A549 (cell line): ENCODE results near the gene RNF220. TPM values are rescaled to one million over a fixed set of nuclear protein-coding genes. Genes with fewer than 3 reads are reported as not detected.

ENCODE experiments used
- ATAC-seq, 2 experiments: fragments of 200-7000 bp in 1 of 2; fragments of >200 bp in 1 of 2; cut with Nextera tagmentation in 1 of 2; cut with Tn5 transposase in 1 of 2; 3 replicates each; pipeline versions ENCODE4 v1.8.0 to v1.9.1; 2018 to 2020; ENCODE audit warnings: mild to moderate bottlenecking in 1 of 2, moderate library complexity in 1 of 2
- CTCF ChIA-PET: fragments of 300-600 bp; sonication (Branson Sonifier 250); formaldehyde crosslinking; extraction: SDS; loops from one replicate; lab custom pipeline; 2021; ENCODE audit warnings: antibody characterized with exemption, inconsistent platforms; lab: Yijun Ruan, JAX
- POLR2A ChIA-PET: fragments of 350-600 bp; formaldehyde crosslinking; extraction: SDS; loops from one replicate; lab custom pipeline; 2021; ENCODE audit warnings: antibody characterized with exemption, inconsistent platforms; lab: Yijun Ruan, JAX
- DNase-seq, 2 experiments: peaks; one replicate each; pipeline versions ENCODE4 v3.0.0 to v3.0.0-alpha.2; 2011 to 2016; ENCODE audit warnings: low read depth in 1 of 2, low spot score in 1 of 2
- FAIRE-seq: peaks from 2 replicates; lab custom pipeline; 2011; peaks lifted over from hg19 to GRCh38; lab: Jason Lieb, UNC
- H3K27ac ChIP-seq, 2 experiments: fragments of >200 bp; sonication (Bioruptor Twin); formaldehyde crosslinking; 3 replicates each; pipeline ENCODE4 v1.5.1; 2016 to 2017
- H3K4me1 ChIP-seq: fragments of >200 bp; sonication (Bioruptor Twin); formaldehyde crosslinking; 3 replicates; pipeline ENCODE4 v1.6.1; 2016
- H3K4me2 ChIP-seq: fragments of >200 bp; sonication (Bioruptor Twin); formaldehyde crosslinking; 3 replicates; pipeline ENCODE4 v1.6.1; 2016
- H3K4me3 ChIP-seq: fragments of >200 bp; sonication (Bioruptor Twin); formaldehyde crosslinking; 3 replicates; pipeline ENCODE4 v1.5.1; 2016
- H3K9me3 ChIP-seq: fragments of >200 bp; sonication (Bioruptor Twin); formaldehyde crosslinking; 3 replicates; pipeline ENCODE4 v1.6.1; 2016
- BHLHE40 ChIP-seq: IDR thresholded peaks from 2 replicates; pipeline ENCODE4 v1.6.1; 2012; ENCODE audit warnings: low read depth, low read length, inconsistent platforms
- CEBPB ChIP-seq, 2 experiments: fragments of >200 bp in 1 of 2; sonication (Bioruptor Twin) in 1 of 2; formaldehyde crosslinking in 1 of 2; IDR thresholded peaks; 2 replicates each; pipeline ENCODE4 v1.6.1; 2012 to 2016
- CTCF ChIP-seq: fragments of >200 bp; sonication (Bioruptor Twin); formaldehyde crosslinking; IDR thresholded peaks from 3 replicates; pipeline ENCODE4 v1.5.1; 2016
- EHF ChIP-seq: fragments of 250-450 bp; sonication (Bioruptor Pico); IDR thresholded peaks from 2 replicates; pipeline ENCODE4 v1.5.0; 2020; ENCODE audit warnings: mild to moderate bottlenecking
- ESRRA ChIP-seq: fragments of 150-350 bp; IDR thresholded peaks from 2 replicates; pipeline ENCODE4 v1.6.1; 2014; ENCODE audit warnings: mild to moderate bottlenecking, low read length, borderline replicate concordance
- FOSB ChIP-seq: fragments of 250-450 bp; sonication (Bioruptor Pico); IDR thresholded peaks from 2 replicates; pipeline ENCODE4 v1.5.0; 2020; ENCODE audit warnings: mild to moderate bottlenecking, moderate library complexity
- FOSL2 ChIP-seq, 2 experiments: fragments of 450-650 bp in 1 of 2; fragments of >200 bp in 1 of 2; sonication (Bioruptor Twin) in 1 of 2; formaldehyde crosslinking; IDR thresholded peaks; 2 replicates each; pipeline versions ENCODE4 v1.5.0 to v1.6.1; 2016 to 2020; ENCODE audit warnings: mild to moderate bottlenecking in 1 of 2, moderate library complexity in 1 of 2
- HDAC2 ChIP-seq: fragments of 200-600 bp; sonication (generic); IDR thresholded peaks from 2 replicates; pipeline ENCODE4 v1.6.1; 2016
- HEYL ChIP-seq: fragments of 250-450 bp; sonication (Bioruptor Pico); IDR thresholded peaks from 2 replicates; pipeline ENCODE4 v1.8.0; 2021; ENCODE audit warnings: mild to moderate bottlenecking, moderate library complexity
- HOXB13 ChIP-seq: fragments of 250-450 bp; sonication (Bioruptor Pico); IDR thresholded peaks from 2 replicates; pipeline ENCODE4 v1.5.0; 2020; ENCODE audit warnings: low read depth, mild to moderate bottlenecking, moderate library complexity
- KDM5A ChIP-seq: fragments of 200-600 bp; sonication (generic); IDR thresholded peaks from 2 replicates; pipeline ENCODE4 v1.6.1; 2016; ENCODE audit warnings: antibody characterized with exemption, mild to moderate bottlenecking
- MAZ ChIP-seq: fragments of 150-350 bp; IDR thresholded peaks from 2 replicates; pipeline ENCODE4 v1.6.1; 2014; ENCODE audit warnings: antibody characterized with exemption, low read depth, low read length, borderline replicate concordance
- MYC ChIP-seq: IDR thresholded peaks from 2 replicates; pipeline ENCODE4 v1.6.1; 2012; ENCODE audit warnings: mild to moderate bottlenecking, inconsistent platforms, low read length, improper control_type of control experiment, borderline replicate concordance
- NPAS2 ChIP-seq: fragments of 250-450 bp; sonication (Bioruptor Pico); IDR thresholded peaks from 2 replicates; pipeline ENCODE4 v1.8.0; 2022; ENCODE audit warnings: mild to moderate bottlenecking, moderate library complexity, borderline replicate concordance
- RAD21 ChIP-seq, 2 experiments: fragments of >200 bp in 1 of 2; sonication (Bioruptor Twin) in 1 of 2; formaldehyde crosslinking in 1 of 2; IDR thresholded peaks in 1 of 2; conservative IDR thresholded peaks in 1 of 2; 2 replicates in 1 of 2; 3 replicates in 1 of 2; pipeline ENCODE4 v1.6.1; 2012 to 2018; ENCODE audit warnings: inconsistent platforms in 1 of 2
- SMC3 ChIP-seq: fragments of >200 bp; sonication (Bioruptor Twin); formaldehyde crosslinking; IDR thresholded peaks from 3 replicates; pipeline ENCODE4 v1.6.1; 2018; ENCODE audit warnings: inconsistent platforms
- SREBF2 ChIP-seq: fragments of 450-650 bp; IDR thresholded peaks from 2 replicates; pipeline ENCODE4 v1.6.1; 2014; ENCODE audit warnings: mild to moderate bottlenecking, moderate library complexity
- TFCP2L1 ChIP-seq: fragments of 250-450 bp; sonication (Bioruptor Pico); IDR thresholded peaks from 2 replicates; pipeline ENCODE4 v1.5.0; 2021; ENCODE audit warnings: mild to moderate bottlenecking
- TP53 ChIP-seq: fragments of 250-450 bp; sonication (Bioruptor Pico); IDR thresholded peaks from 2 replicates; pipeline ENCODE4 v1.5.0; 2021; ENCODE audit warnings: mild to moderate bottlenecking, moderate library complexity
- ZC3H11A ChIP-seq: fragments of 450-650 bp; IDR thresholded peaks from 2 replicates; pipeline ENCODE4 v1.6.1; 2014; ENCODE audit warnings: antibody characterized with exemption, mild to moderate bottlenecking
- WGBS: methylation state at CpG from one replicate; pipeline ENCODE4 v1.1.6; 2017; ENCODE audit errors: missing lambda C conversion rate; 5-methylcytosine and 5-hydroxymethylcytosine counted together
- polyA plus RNA-seq, 4 experiments: library from polyadenylated mRNA; depleted of rRNA in 3 of 4; stranded (reverse); fragments of >200 nt; fragmentation: RNase III in 1 of 4; extraction: RNeasy Plus Mini Kit Qiagen cat#74134 plus additional on column Dnase treatment in 1 of 4; gene quantifications; 2 replicates in 3 of 4; 3 replicates in 1 of 4; pipeline ENCODE4 v1.2.3, GENCODE V29; 2011 to 2017
- TF ChIP-seq, protein P1 (sequence below): fragments of 200-600 bp; sonication (generic); IDR thresholded peaks from 2 replicates; pipeline ENCODE4 v1.6.1; 2016; ENCODE audit warnings: antibody characterized with exemption, mild to moderate bottlenecking, moderate library complexity

Gene RNF220
- polyA plus RNA-seq, 2 of the 4 experiments (the other 2 are of a cell fraction) = 53.4 to 54.5 TPM

- H3K4me3 ChIP-seq = no peak overlapping the region
- no peak overlapping the region for H3K4me2 ChIP-seq
- no peak for ATAC-seq
- 86% methylated on average over 8 of the region's 8 CpGs for WGBS
- no peak for DNase-seq
- no peaks in the 10 kb centered on the region for H3K4me1 ChIP-seq
- H3K27ac ChIP-seq = no peak overlapping the region
- no peaks in the 10 kb centered on the region for H3K9me3 ChIP-seq
- no peak for FAIRE-seq
- CTCF ChIA-PET = interaction anchor here (0.6 to 1.6 kb wide), 3 partner anchors 48 to 169 kb away, joined by 3 read pairs; no protein-coding TSS in a partner anchor
- TF ChIP-seq CTCF (no peak), FOSL2 (IDR thresholded peaks at IDR 0.05) (no peak), FOSL2 (CRISPR knock-in tag; IDR thresholded peaks at IDR 0.05) (no peak), SMC3 (no peak), HOXB13 (CRISPR knock-in tag) (no peak)
- TF ChIP-seq, all 56 proteins: peak for 0
- POLR2A ChIA-PET = no interaction called here
Observed at GRCh38 chr1:44425341-44426082, 20.5 kb downstream of the RNF220 start.

DNA sequence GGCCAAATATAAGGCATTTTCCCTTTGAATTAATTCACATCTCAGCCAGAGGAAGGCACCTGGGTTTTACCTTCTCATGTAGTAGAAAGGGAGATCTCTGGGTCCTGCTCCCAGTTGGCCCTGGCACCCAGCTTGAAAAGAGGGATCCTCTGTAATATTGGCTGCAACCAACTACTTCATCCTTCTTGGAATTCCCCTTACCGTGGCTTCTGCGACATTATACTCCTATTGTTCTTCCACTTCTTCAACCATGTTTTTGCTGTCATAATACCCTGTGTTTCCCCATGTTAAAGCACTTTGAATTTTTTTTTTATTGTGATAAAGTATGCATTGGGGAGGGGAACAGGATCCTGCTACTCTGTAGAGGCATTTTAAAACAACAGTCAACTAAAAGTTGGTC is 26.8 kb downstream of the RNF220 start:
- ATAC-seq (no peak), DNase-seq (no peak), FAIRE-seq (no peak)
- no peak overlapping the region for H3K4me3 ChIP-seq
- no peak overlapping the region for H3K27ac ChIP-seq
- H3K4me1 ChIP-seq = no peaks in the 10 kb centered on the region
- ChIA-PET POLR2A (no interaction called here), CTCF (no interaction called here)
- no peaks in the 10 kb centered on the region for H3K9me3 ChIP-seq
- H3K4me2 ChIP-seq = no peak overlapping the region
- TF ChIP-seq NPAS2 (CRISPR knock-in tag) = no peak
- TF ChIP-seq RAD21 (conservative IDR thresholded peaks at IDR 0.05 in 1 of 2, IDR thresholded peaks at IDR 0.05 in 1 of 2) = no peak
- TF ChIP-seq MAZ = no peak
- TF ChIP-seq, protein P1, sequence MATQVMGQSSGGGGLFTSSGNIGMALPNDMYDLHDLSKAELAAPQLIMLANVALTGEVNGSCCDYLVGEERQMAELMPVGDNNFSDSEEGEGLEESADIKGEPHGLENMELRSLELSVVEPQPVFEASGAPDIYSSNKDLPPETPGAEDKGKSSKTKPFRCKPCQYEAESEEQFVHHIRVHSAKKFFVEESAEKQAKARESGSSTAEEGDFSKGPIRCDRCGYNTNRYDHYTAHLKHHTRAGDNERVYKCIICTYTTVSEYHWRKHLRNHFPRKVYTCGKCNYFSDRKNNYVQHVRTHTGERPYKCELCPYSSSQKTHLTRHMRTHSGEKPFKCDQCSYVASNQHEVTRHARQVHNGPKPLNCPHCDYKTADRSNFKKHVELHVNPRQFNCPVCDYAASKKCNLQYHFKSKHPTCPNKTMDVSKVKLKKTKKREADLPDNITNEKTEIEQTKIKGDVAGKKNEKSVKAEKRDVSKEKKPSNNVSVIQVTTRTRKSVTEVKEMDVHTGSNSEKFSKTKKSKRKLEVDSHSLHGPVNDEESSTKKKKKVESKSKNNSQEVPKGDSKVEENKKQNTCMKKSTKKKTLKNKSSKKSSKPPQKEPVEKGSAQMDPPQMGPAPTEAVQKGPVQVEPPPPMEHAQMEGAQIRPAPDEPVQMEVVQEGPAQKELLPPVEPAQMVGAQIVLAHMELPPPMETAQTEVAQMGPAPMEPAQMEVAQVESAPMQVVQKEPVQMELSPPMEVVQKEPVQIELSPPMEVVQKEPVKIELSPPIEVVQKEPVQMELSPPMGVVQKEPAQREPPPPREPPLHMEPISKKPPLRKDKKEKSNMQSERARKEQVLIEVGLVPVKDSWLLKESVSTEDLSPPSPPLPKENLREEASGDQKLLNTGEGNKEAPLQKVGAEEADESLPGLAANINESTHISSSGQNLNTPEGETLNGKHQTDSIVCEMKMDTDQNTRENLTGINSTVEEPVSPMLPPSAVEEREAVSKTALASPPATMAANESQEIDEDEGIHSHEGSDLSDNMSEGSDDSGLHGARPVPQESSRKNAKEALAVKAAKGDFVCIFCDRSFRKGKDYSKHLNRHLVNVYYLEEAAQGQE = no peak
- no peak for TF ChIP-seq CTCF
- no peak for TF ChIP-seq KDM5A
- TF ChIP-seq CEBPB (IDR thresholded peaks at IDR 0.05) = no peak
- TF ChIP-seq MYC = no peak
- no peak for TF ChIP-seq EHF (CRISPR knock-in tag)
- TF ChIP-seq TFCP2L1 (CRISPR knock-in tag) = no peak
- TF ChIP-seq FOSB = no peak
- no peak for TF ChIP-seq TP53 (CRISPR knock-in tag)
- TF ChIP-seq FOSL2 (IDR thresholded peaks at IDR 0.05) = no peak
- TF ChIP-seq FOSL2 (CRISPR knock-in tag; IDR thresholded peaks at IDR 0.05) = no peak
- TF ChIP-seq HEYL (CRISPR knock-in tag) = no peak
- no peak for TF ChIP-seq ESRRA
- TF ChIP-seq SREBF2 = no peak
- TF ChIP-seq BHLHE40 = no peak
- no peak for TF ChIP-seq HDAC2
- no peak for TF ChIP-seq ZC3H11A
- 91% methylated on average over 2 of the region's 2 CpGs for WGBS
